Measurements from ENCODE around the gene MET.

- TF ChIP-seq CTCF (conservative IDR thresholded peaks at IDR 0.05 in 1 of 2, IDR thresholded peaks at IDR 0.05 in 1 of 2; ENCODE audit: extremely low read depth in 1 of 2, insufficient read depth in 1 of 2, low read depth in 1 of 2, low read length in 2 of 2): no peak
- no peak for TF ChIP-seq EZH2 (IDR thresholded peaks at IDR 0.05; ENCODE audit: borderline replicate concordance, low read length)
Observed at GRCh38 chr7:116754186-116754585, 82.2 kb downstream of the MET start.

All from mammary epithelial cell (primary cell).